Ishikawa (cell line): ENCODE measurements around the gene SPTAN1.

Experiments used
- CREB1 ChIP-seq: IDR thresholded peaks from 2 replicates; pipeline ENCODE4 v1.6.1; 2012; ENCODE audit warnings: low read depth
- EGR1 ChIP-seq: IDR thresholded peaks from 2 replicates; pipeline ENCODE4 v1.6.1; 2012
- EP300 ChIP-seq: IDR thresholded peaks from 2 replicates; pipeline ENCODE4 v1.6.1; 2012; ENCODE audit warnings: borderline replicate concordance
- FOXM1 ChIP-seq: IDR thresholded peaks from 2 replicates; pipeline ENCODE4 v1.6.1; 2012; ENCODE audit warnings: low read depth, borderline replicate concordance
- RAD21 ChIP-seq: IDR thresholded peaks from 2 replicates; pipeline ENCODE4 v1.6.1; 2012; ENCODE audit warnings: low read depth
- TAF1 ChIP-seq: IDR thresholded peaks from 2 replicates; pipeline ENCODE4 v1.6.1; 2012; ENCODE audit warnings: low read depth, mild to moderate bottlenecking
- TCF12 ChIP-seq: IDR thresholded peaks from 2 replicates; pipeline ENCODE4 v1.6.1; 2012; ENCODE audit warnings: low read depth
- TEAD4 ChIP-seq: IDR thresholded peaks from 2 replicates; pipeline ENCODE4 v1.6.1; 2012
- YY1 ChIP-seq: IDR thresholded peaks from 2 replicates; pipeline ENCODE4 v1.6.1; 2012; ENCODE audit warnings: low read depth
- TF ChIP-seq, protein P1 (sequence below): IDR thresholded peaks from 2 replicates; pipeline ENCODE4 v1.6.1; 2012; ENCODE audit warnings: low read depth, mild to moderate bottlenecking
- TF ChIP-seq, protein P2 (sequence below): IDR thresholded peaks from 2 replicates; pipeline ENCODE4 v1.6.1; 2012

DNA sequence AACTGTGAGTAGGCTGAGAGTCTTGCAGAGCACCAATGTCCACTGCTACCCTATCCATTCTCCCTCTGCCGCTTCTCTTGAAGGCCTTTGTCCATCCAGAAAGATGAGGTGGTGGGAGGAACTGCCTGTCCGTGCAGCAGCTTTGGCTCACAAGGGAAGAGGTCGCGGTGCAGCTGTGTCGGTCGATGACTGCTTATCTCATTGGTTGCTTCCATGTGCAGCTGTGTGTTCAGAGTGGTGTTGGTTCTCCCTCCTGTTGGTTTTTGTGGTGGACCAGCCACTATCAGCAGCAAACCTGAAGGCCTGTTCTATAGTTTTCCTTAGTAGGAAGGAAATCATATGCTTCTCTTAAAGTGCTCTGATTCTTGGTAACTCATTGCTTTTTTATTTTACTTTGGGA is 40.7 kb downstream of the SPTAN1 start:
- TF ChIP-seq EGR1 (no peak), TCF12 (no peak), CREB1 (no peak), TAF1 (no peak), FOXM1 (no peak), RAD21 (no peak), EP300 (no peak), YY1 (no peak), TEAD4 (no peak)
- TF ChIP-seq, protein P1, sequence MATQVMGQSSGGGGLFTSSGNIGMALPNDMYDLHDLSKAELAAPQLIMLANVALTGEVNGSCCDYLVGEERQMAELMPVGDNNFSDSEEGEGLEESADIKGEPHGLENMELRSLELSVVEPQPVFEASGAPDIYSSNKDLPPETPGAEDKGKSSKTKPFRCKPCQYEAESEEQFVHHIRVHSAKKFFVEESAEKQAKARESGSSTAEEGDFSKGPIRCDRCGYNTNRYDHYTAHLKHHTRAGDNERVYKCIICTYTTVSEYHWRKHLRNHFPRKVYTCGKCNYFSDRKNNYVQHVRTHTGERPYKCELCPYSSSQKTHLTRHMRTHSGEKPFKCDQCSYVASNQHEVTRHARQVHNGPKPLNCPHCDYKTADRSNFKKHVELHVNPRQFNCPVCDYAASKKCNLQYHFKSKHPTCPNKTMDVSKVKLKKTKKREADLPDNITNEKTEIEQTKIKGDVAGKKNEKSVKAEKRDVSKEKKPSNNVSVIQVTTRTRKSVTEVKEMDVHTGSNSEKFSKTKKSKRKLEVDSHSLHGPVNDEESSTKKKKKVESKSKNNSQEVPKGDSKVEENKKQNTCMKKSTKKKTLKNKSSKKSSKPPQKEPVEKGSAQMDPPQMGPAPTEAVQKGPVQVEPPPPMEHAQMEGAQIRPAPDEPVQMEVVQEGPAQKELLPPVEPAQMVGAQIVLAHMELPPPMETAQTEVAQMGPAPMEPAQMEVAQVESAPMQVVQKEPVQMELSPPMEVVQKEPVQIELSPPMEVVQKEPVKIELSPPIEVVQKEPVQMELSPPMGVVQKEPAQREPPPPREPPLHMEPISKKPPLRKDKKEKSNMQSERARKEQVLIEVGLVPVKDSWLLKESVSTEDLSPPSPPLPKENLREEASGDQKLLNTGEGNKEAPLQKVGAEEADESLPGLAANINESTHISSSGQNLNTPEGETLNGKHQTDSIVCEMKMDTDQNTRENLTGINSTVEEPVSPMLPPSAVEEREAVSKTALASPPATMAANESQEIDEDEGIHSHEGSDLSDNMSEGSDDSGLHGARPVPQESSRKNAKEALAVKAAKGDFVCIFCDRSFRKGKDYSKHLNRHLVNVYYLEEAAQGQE, result no peak
- TF ChIP-seq, protein P2, sequence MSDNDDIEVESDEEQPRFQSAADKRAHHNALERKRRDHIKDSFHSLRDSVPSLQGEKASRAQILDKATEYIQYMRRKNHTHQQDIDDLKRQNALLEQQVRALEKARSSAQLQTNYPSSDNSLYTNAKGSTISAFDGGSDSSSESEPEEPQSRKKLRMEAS, result no peak
